K562 (cell line): ENCODE results near the gene ERMN. TPM values are rescaled to one million over a fixed set of nuclear protein-coding genes. Genes with fewer than 3 reads are reported as not detected.

Experiments used
- ATAC-seq: fragments of 200-7000 bp; cut with Tn5 transposase; 3 replicates; pipeline ENCODE4 v1.9.1; 2020; ENCODE audit warnings: moderate library complexity
- BruUV-seq: library from RNA; stranded (reverse); fragments of 400-500 nt; replicated peaks from 2 replicates; lab custom pipeline; 2021; lab: Mats Ljungman, UMichigan
- CTCF ChIA-PET: fragments of 300-600 bp; formaldehyde crosslinking; extraction: SDS; loops from one replicate; lab custom pipeline; 2021; ENCODE audit warnings: low intra/inter-chr PET ratio; lab: Yijun Ruan, JAX
- POLR2A ChIA-PET: fragments of 300-600, 350-650 bp; sonication (Branson Sonifier 250); formaldehyde crosslinking; extraction: SDS; loops from one replicate; lab custom pipeline; 2021; ENCODE audit warnings: antibody characterized with exemption, inconsistent platforms; lab: Yijun Ruan, JAX
- DNase-seq, 4 experiments: peaks; one replicate each; pipeline versions ENCODE4 v3.0.0 to v3.0.0-alpha.2; 2011 to 2018; ENCODE audit warnings: low spot score in 3 of 4, mixed read lengths in 3 of 4; ENCODE audit errors: extremely low read depth in 1 of 4
- FAIRE-seq: peaks from 2 replicates; lab custom pipeline; 2011; peaks lifted over from hg19 to GRCh38; lab: Jason Lieb, UNC
- H2AFZ ChIP-seq: 2 replicates; pipeline ENCODE4 v1.6.0; 2011; ENCODE audit warnings: low read depth, low read length, control low read depth, inconsistent platforms
- H3K27ac ChIP-seq: fragments of 200-600 bp; 3 replicates; pipeline ENCODE4 v1.8.0; 2011; ENCODE audit warnings: low read depth, mild to moderate bottlenecking, control low read depth, inconsistent platforms, low read length, moderate library complexity, mixed read lengths; ENCODE audit errors: extremely low read depth
- H3K27me3 ChIP-seq, 2 experiments: fragments of 300-600 bp in 1 of 2; 2 replicates in 1 of 2; 3 replicates in 1 of 2; pipeline versions ENCODE4 v1.6.0 to v1.8.0; 2011; ENCODE audit warnings: inconsistent platforms in 2 of 2, low read length in 2 of 2, mild to moderate bottlenecking in 1 of 2, mixed read lengths in 1 of 2, moderate library complexity in 1 of 2; ENCODE audit not compliant: control insufficient read depth in 2 of 2, insufficient read depth in 2 of 2
- H3K36me3 ChIP-seq: fragments of 300-600 bp; 3 replicates; pipeline ENCODE4 v1.8.0; 2011; ENCODE audit warnings: mild to moderate bottlenecking, low read length, inconsistent platforms; ENCODE audit not compliant: control insufficient read depth, insufficient read depth
- H3K4me1 ChIP-seq, 2 experiments: fragments of 200-600 bp in 1 of 2; replicated peaks in 1 of 2; 2 replicates in 1 of 2; 3 replicates in 1 of 2; pipeline versions ENCODE4 v1.5.1 to v1.8.0; 2011; ENCODE audit warnings: inconsistent platforms in 2 of 2, low read length in 2 of 2, mild to moderate bottlenecking in 1 of 2, mixed read lengths in 1 of 2, moderate library complexity in 1 of 2; ENCODE audit not compliant: control insufficient read depth in 2 of 2, insufficient read depth in 2 of 2
- H3K4me2 ChIP-seq: 2 replicates; pipeline ENCODE4 v1.6.1; 2011; ENCODE audit warnings: low read length, control low read depth, inconsistent platforms, mixed read lengths; ENCODE audit not compliant: insufficient read depth
- H3K4me3 ChIP-seq: fragments of 200-600 bp; sonication (generic), shearing (Covaris generic); 2 replicates; pipeline ENCODE4 v1.5.1; 2016; ENCODE audit warnings: control low read depth, inconsistent platforms
- H3K79me2 ChIP-seq: fragments of 200-600 bp; 3 replicates; pipeline ENCODE4 v1.8.0; 2011; ENCODE audit warnings: low read length, inconsistent platforms; ENCODE audit not compliant: control insufficient read depth, insufficient read depth
- H3K9ac ChIP-seq, 2 experiments: 2 replicates each; pipeline versions ENCODE4 v1.6.0 to v1.6.1; 2011; ENCODE audit warnings: low read depth in 2 of 2, low read length in 2 of 2, control low read depth in 1 of 2, inconsistent platforms in 1 of 2, mild to moderate bottlenecking in 1 of 2, mixed read lengths in 1 of 2; ENCODE audit not compliant: insufficient read depth in 1 of 2
- H3K9me1 ChIP-seq: one replicate; pipeline ENCODE4 v1.6.0; 2011; ENCODE audit warnings: inconsistent platforms, mild to moderate bottlenecking, low read length, moderate library complexity; ENCODE audit not compliant: control insufficient read depth, insufficient read depth
- H3K9me3 ChIP-seq: replicated peaks from 2 replicates; pipeline ENCODE4 v1.5.1; 2011; ENCODE audit warnings: low read depth, low read length, inconsistent platforms; ENCODE audit not compliant: control insufficient read depth, insufficient read depth
- H4K20me1 ChIP-seq: replicated peaks from 2 replicates; pipeline ENCODE4 v1.6.1; 2011; ENCODE audit warnings: low read length, inconsistent platforms, mixed read lengths; ENCODE audit not compliant: control insufficient read depth, insufficient read depth
- CBFA2T2 ChIP-seq: fragments of 450-650 bp; conservative IDR thresholded peaks from 2 replicates; pipeline ENCODE4 v1.6.1; 2017; ENCODE audit warnings: mild to moderate bottlenecking
- CEBPG ChIP-seq, 3 experiments: fragments of 200-800 bp in 1 of 3; sonication (Bioruptor generic) in 1 of 3; sonication (generic) in 1 of 3; formaldehyde crosslinking in 1 of 3; IDR thresholded peaks in 2 of 3; conservative IDR thresholded peaks in 1 of 3; 2 replicates each; pipeline versions ENCODE4 v1.6.1 to v1.8.0; 2016 to 2022; ENCODE audit warnings: missing compliant biosample characterization in 2 of 3, missing genetic modification characterization in 2 of 3, mild to moderate bottlenecking in 1 of 3, missing genetic modification reagents in 1 of 3
- DNMT1 ChIP-seq: fragments of 450-650 bp; IDR thresholded peaks from 2 replicates; pipeline ENCODE4 v1.6.1; 2016; ENCODE audit warnings: antibody characterized with exemption, mild to moderate bottlenecking
- GTF2E2 ChIP-seq: fragments of 200-800 bp; sonication (Bioruptor generic); IDR thresholded peaks from 2 replicates; pipeline ENCODE4 v1.6.1; 2016; ENCODE audit warnings: missing genetic modification characterization, missing compliant biosample characterization
- ILF3 ChIP-seq: fragments of 450-650 bp; IDR thresholded peaks from 2 replicates; pipeline ENCODE4 v1.6.1; 2018; ENCODE audit warnings: antibody characterized with exemption, mild to moderate bottlenecking, moderate library complexity, borderline replicate concordance
- ILK ChIP-seq: fragments of 450-650 bp; IDR thresholded peaks from 2 replicates; pipeline ENCODE4 v1.6.1; 2016; ENCODE audit warnings: missing genetic modification characterization, low read depth, mild to moderate bottlenecking, missing compliant biosample characterization, moderate library complexity, borderline replicate concordance
- KLF1 ChIP-seq: fragments of 450-650 bp; IDR thresholded peaks from 2 replicates; pipeline ENCODE4 v1.6.1; 2016; ENCODE audit warnings: missing genetic modification characterization, missing compliant biosample characterization
- KLF16 ChIP-seq: IDR thresholded peaks from 2 replicates; pipeline ENCODE4 v1.6.1; 2016; ENCODE audit warnings: antibody characterized with exemption
- NR1H2 ChIP-seq: sonication (generic); formaldehyde crosslinking; IDR thresholded peaks from 2 replicates; pipeline ENCODE4 v1.4.0; 2020; ENCODE audit warnings: mild to moderate bottlenecking, missing genetic modification reagents
- NR3C1 ChIP-seq: sonication (generic); formaldehyde crosslinking; IDR thresholded peaks from 2 replicates; pipeline ENCODE4 v1.8.1; 2022; ENCODE audit warnings: missing genetic modification reagents
- POU5F1 ChIP-seq: fragments of 150-350 bp; IDR thresholded peaks from 2 replicates; pipeline ENCODE4 v1.6.1; 2014; ENCODE audit warnings: borderline replicate concordance, low read length, low read depth, mild to moderate bottlenecking; ENCODE audit not compliant: partially characterized antibody
- RBM39 ChIP-seq: fragments of 200-400 bp; formaldehyde crosslinking; optimal IDR thresholded peaks from 2 replicates; pipeline ENCODE3; 2018; ENCODE audit warnings: low read depth, low read length
- RHOXF2B ChIP-seq: fragments of 250-450 bp; sonication (Bioruptor Pico); conservative IDR thresholded peaks from 2 replicates; pipeline ENCODE4 v1.5.1; 2021
- STAT5A ChIP-seq: IDR thresholded peaks from 2 replicates; pipeline ENCODE4 v1.6.1; 2012; ENCODE audit warnings: low read length, inconsistent platforms, borderline replicate concordance
- TEAD4 ChIP-seq, 2 experiments: sonication (generic) in 1 of 2; formaldehyde crosslinking in 1 of 2; IDR thresholded peaks; 2 replicates each; pipeline versions ENCODE4 v1.6.1 to v1.8.0; 2012 to 2022; ENCODE audit warnings: borderline replicate concordance in 1 of 2, inconsistent platforms in 1 of 2, low read length in 1 of 2, mild to moderate bottlenecking in 1 of 2, missing genetic modification reagents in 1 of 2
- ZBTB17 ChIP-seq: fragments of 450-650 bp; formaldehyde crosslinking; IDR thresholded peaks from 2 replicates; pipeline ENCODE4 v1.4.0; 2020; ENCODE audit warnings: mild to moderate bottlenecking
- ZNF263 ChIP-seq: sonication (generic); formaldehyde crosslinking; IDR thresholded peaks from 2 replicates; pipeline ENCODE4 v1.8.0; 2022; ENCODE audit warnings: mild to moderate bottlenecking, missing genetic modification reagents, borderline replicate concordance
- WGBS: fragments of 100-300 bp; shearing (Covaris generic); methylation state at CpG from one replicate; pipeline ENCODE4 v1.1.6; 2016; ENCODE audit warnings: low coverage, mixed read lengths; ENCODE audit not compliant: insufficient coverage; ENCODE audit errors: missing lambda C conversion rate; 5-methylcytosine and 5-hydroxymethylcytosine counted together
- in situ Hi-C: fragments of 300-500 bp; cut with MboI; formaldehyde crosslinking; loops from 4 replicates; pipeline ENCODE4 v1.15.0; 2018; ENCODE audit warnings: inconsistent platforms, mixed read lengths
- intact Hi-C: fragments of 100-400 bp; cut with micrococcal nuclease; formaldehyde crosslinking; loops from 2 replicates; pipeline ENCODE4 v1.14.2; 2022
- polyA plus RNA-seq, 8 experiments: library from polyadenylated mRNA; depleted of rRNA in 4 of 8; stranded (reverse) in 5 of 8; unstranded in 3 of 8; fragments of >200 nt; fragmentation: Nextera tagmentation in 2 of 8; fragmentation: Illumina TruSeq in 1 of 8; extraction: Ambion mirVana in 2 of 8; extraction: Trizol in 1 of 8; gene quantifications; 2 replicates each; pipeline versions ENCODE4 v1.2.1 to v1.2.3, GENCODE V29; 2011 to 2014; ENCODE audit warnings: inconsistent platforms in 1 of 8, missing spikeins in 1 of 8
- total RNA-seq, 7 experiments: library from RNA; depleted of rRNA in 6 of 7; stranded (reverse); fragments of >200 nt in 6 of 7; fragmentation: Illumina TruSeq in 2 of 7; extraction: Trizol in 2 of 7; gene quantifications; 2 replicates each; pipeline versions ENCODE4 v1.2.1 to v1.2.3, GENCODE V29; 2011 to 2021; ENCODE audit warnings: low replicate concordance in 1 of 7
- TF ChIP-seq, protein P1 (sequence below): fragments of 250-450 bp; sonication (Bioruptor Pico); IDR thresholded peaks from 2 replicates; pipeline ENCODE4 v1.4.0; 2020
- TF ChIP-seq, protein P2 (sequence below): sonication (generic); formaldehyde crosslinking; IDR thresholded peaks from 2 replicates; pipeline ENCODE4 v1.8.0; 2022; ENCODE audit warnings: mild to moderate bottlenecking, missing genetic modification reagents, borderline replicate concordance

The ERMN gene
- total and polyA plus RNA-seq, 9 of the 15 experiments (the other 6 are each of a cell fraction or from before 2014, with no cell fraction given) = 0.03 to 0.11 (median 0.05) TPM; not detected in 3

DNA sequence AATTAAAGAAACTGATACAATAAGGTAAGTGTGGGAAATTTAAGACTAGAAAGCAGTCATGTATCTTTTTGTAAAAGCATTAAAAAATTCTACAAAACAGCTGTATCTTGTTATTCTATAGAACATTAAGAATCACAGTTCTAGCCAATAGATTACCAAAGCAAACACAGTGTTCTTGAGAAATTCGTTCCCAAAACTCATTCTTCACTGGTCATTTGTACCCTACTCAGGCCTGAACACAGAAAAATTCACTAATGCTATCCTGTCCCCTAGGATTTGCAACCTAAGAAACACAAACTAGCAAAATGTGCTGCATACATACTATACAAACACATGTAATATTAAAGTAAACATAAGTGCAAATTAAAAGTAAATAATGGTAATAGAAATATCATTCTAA is 29.1 kb downstream of the ERMN start (continued):
- TF ChIP-seq POU5F1 (no peak), CBFA2T2 (no peak), NR1H2 (CRISPR knock-in tag) (no peak), NR3C1 (no peak), ZBTB17 (CRISPR knock-in tag) (no peak), RBM39 (no peak), ZNF263 (CRISPR knock-in tag) (no peak)
- TF ChIP-seq, protein P1, sequence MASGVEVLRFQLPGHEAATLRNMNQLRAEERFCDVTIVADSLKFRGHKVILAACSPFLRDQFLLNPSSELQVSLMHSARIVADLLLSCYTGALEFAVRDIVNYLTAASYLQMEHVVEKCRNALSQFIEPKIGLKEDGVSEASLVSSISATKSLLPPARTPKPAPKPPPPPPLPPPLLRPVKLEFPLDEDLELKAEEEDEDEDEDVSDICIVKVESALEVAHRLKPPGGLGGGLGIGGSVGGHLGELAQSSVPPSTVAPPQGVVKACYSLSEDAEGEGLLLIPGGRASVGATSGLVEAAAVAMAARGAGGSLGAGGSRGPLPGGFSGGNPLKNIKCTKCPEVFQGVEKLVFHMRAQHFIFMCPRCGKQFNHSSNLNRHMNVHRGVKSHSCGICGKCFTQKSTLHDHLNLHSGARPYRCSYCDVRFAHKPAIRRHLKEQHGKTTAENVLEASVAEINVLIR (CRISPR knock-in tag) = no peak

DNA sequence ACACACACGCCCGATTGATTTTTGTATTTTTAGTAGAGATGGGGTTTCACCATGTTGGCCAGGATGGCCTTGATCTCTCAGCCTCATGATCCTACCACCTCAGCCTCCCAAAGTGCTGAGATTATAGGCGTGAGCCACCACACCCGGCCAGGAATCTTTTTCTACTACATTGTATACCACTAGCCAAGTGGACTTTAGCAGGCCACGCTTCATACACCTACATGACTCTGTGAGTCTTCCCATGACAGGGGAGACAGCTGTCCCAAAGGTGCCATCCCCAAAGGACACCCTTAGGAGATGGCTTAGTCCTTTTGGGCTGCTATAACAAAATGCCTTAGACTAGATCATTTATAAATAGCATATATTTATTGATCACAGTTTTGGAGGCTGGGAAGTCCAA is 32.8 kb downstream of the ERMN start:
- H3K4me3 ChIP-seq = no peak overlapping the region
- in situ Hi-C loops = no loop called here
- no peaks in the 10 kb centered on the region for H3K9me1 ChIP-seq
- no peak for DNase-seq
- 93% methylated on average over 5 of the region's 5 CpGs for WGBS
- ChIA-PET CTCF (no interaction called here), POLR2A (interaction anchor here (1.1 kb wide), 1 partner anchor 26 kb away, joined by 3 read pairs; no protein-coding TSS in a partner anchor)
- H3K9me3 ChIP-seq = no peaks in the 10 kb centered on the region
- no peaks in the 10 kb centered on the region for H3K79me2 ChIP-seq
- H3K4me2 ChIP-seq = no peak overlapping the region
- intact Hi-C loops = no loop called here
- no TSS peak for BruUV-seq
- H2AFZ ChIP-seq = no peak overlapping the region
- H4K20me1 ChIP-seq = no peaks in the 10 kb centered on the region
- no peak for FAIRE-seq
- H3K27ac ChIP-seq = no peak overlapping the region
- no peak; the same call in 2 of the 3 replicates for ATAC-seq
- peaks cover 0 to 3% of the 10 kb centered on the region in 2 experiments; a peak in 2 of 5 replicates for H3K4me1 ChIP-seq
- peaks cover 90% of the 10 kb centered on the region for H3K36me3 ChIP-seq
- no peaks in the 10 kb centered on the region for H3K27me3 ChIP-seq
- H3K9ac ChIP-seq = no peak overlapping the region
- TF ChIP-seq ILF3 (no peak), DNMT1 (no peak), STAT5A (no peak), TEAD4 (IDR thresholded peaks at IDR 0.05; ENCODE audit: low read length) (no peak), TEAD4 (CRISPR knock-in tag; IDR thresholded peaks at IDR 0.05; ENCODE audit: borderline replicate concordance) (no peak), CEBPG (CRISPR knock-in tag; IDR thresholded peaks at IDR 0.05) (no peak), CEBPG (tag; conservative IDR thresholded peaks at IDR 0.05 in 1 of 2, IDR thresholded peaks at IDR 0.05 in 1 of 2) (no peak), RHOXF2B (CRISPR knock-in tag) (no peak), KLF1 (tag) (no peak), KLF16 (no peak), ILK (tag) (no peak), GTF2E2 (tag) (no peak)
- TF ChIP-seq, protein P2, sequence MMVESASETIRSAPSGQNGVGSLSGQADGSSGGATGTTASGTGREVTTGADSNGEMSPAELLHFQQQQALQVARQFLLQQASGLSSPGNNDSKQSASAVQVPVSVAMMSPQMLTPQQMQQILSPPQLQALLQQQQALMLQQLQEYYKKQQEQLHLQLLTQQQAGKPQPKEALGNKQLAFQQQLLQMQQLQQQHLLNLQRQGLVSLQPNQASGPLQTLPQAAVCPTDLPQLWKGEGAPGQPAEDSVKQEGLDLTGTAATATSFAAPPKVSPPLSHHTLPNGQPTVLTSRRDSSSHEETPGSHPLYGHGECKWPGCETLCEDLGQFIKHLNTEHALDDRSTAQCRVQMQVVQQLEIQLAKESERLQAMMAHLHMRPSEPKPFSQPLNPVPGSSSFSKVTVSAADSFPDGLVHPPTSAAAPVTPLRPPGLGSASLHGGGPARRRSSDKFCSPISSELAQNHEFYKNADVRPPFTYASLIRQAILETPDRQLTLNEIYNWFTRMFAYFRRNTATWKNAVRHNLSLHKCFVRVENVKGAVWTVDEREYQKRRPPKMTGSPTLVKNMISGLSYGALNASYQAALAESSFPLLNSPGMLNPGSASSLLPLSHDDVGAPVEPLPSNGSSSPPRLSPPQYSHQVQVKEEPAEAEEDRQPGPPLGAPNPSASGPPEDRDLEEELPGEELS = no peak
